ENCODE data around the gene AGR2. TPM values are rescaled to one million over a fixed set of nuclear protein-coding genes. Genes with fewer than 3 reads are reported as not detected.

AGR2 gene
- total RNA-seq, 1 donor from 2014 or later, result not detected

Other genes starting within 250 kb of the AGR2 start
- 6.9 and 8.4 TPM in 2 replicates for gene ANKMY2, start 159.2 kb downstream of the AGR2 start, total RNA-seq
- 94.3 and 101 TPM in 2 replicates for gene BZW2, start 158.8 kb downstream of the AGR2 start, total RNA-seq
- 0.96 and 1.3 TPM in 2 replicates for gene TSPAN13, start 51.2 kb downstream of the AGR2 start, total RNA-seq
- gene AGR3, start 77.0 kb upstream of the AGR2 start, total RNA-seq, result not detected in 2 replicates

Data from activated T-helper 1 cell treated with anti-CD3 and anti-CD28 coated beads, Interleukin-12 subunit alpha, Interleukin-12 subunit beta, Interleukin-2, Interleukin-4 antibody, amounts not matched to agents 30 ng/mL and 10 ng/mL and 1 ng/mL, durations not matched to agents 14 hours and 24 hours and 36 hours (primary cell).